ENCODE measurements around the gene HIC1. TPM values are rescaled to one million over a fixed set of nuclear protein-coding genes. Genes with fewer than 3 reads are reported as not detected.

Gene HIC1
- total and polyA plus RNA-seq, 9 of the 15 experiments (the other 6 are each of a cell fraction or from before 2014, with no cell fraction given): 0.01 to 2.5 (median 0.18) TPM

GRCh38 chr17:2041561-2042389, 13.1 kb upstream of the HIC1 start, which contains the start of gene OVCA2 (continued):
- TF ChIP-seq PHB (CRISPR knock-in tag; IDR thresholded peaks at IDR 0.05): 0 out of 2 replicates have a peak, but pooled peaks have one; percentile 33
- 0 out of 2 replicates have a peak, but pooled peaks have one; percentile 11 for TF ChIP-seq ZNF57 (CRISPR knock-in tag; IDR thresholded peaks at IDR 0.05)
- no peak for TF ChIP-seq ZNF3 (CRISPR knock-in tag; IDR thresholded peaks at IDR 0.05)
- peak; percentile 53 to 61 (median 55) for TF ChIP-seq CTCF (IDR thresholded peaks at IDR 0.05 in 2 of 3, conservative IDR thresholded peaks at IDR 0.05 in 1 of 3; ENCODE audit: insufficient read depth in 2 of 3, low read depth in 1 of 3, low read length in 3 of 3)
- peak; percentile 58 for TF ChIP-seq C11orf30 (IDR thresholded peaks at IDR 0.05; ENCODE audit: low read depth)
- TF ChIP-seq CREM (IDR thresholded peaks at IDR 0.05; ENCODE audit: low read depth): peak; percentile 87
- no peak for TF ChIP-seq ZNF398 (CRISPR knock-in tag; IDR thresholded peaks at IDR 0.05)
- TF ChIP-seq ZNF395 (CRISPR knock-in tag; IDR thresholded peaks at IDR 0.05): 0 out of 2 replicates have a peak, but pooled peaks have one; percentile 43
- peak; percentile 49 to 74 for TF ChIP-seq MNT (conservative IDR thresholded peaks at IDR 0.05)
- peak; percentile 99 for TF ChIP-seq GABPB1 (CRISPR knock-in tag; IDR thresholded peaks at IDR 0.05)
- peak in 1 of 2 experiments; percentile 77; a peak in 2 of 4 replicates for TF ChIP-seq ZNF639 (CRISPR knock-in tag; conservative IDR thresholded peaks at IDR 0.05 in 1 of 2, IDR thresholded peaks at IDR 0.05 in 1 of 2)
- no peak for TF ChIP-seq GTF2B (IDR thresholded peaks at IDR 0.05; ENCODE audit: extremely low read depth, insufficient read length)
- peak; percentile 93 for TF ChIP-seq RBM22 (IDR thresholded peaks at IDR 0.05; ENCODE audit: low read depth, low read length, poor library complexity, severe bottlenecking)

Data from K562 (cell line).